OCI-LY1 (cell line): ENCODE results near the gene TAS1R2.
"Not testable (repeated sequence)": the region's sequence is repeated elsewhere in the genome, so short reads cannot be mapped to it uniquely, and the experiment has no call there.

Source experiments
- H2AFZ ChIP-seq: fragments of 200-600 bp; sonication (generic), shearing (Covaris generic); 2 replicates; pipeline ENCODE4 v1.6.0; 2014; ENCODE audit warnings: antibody characterized with exemption, mild to moderate bottlenecking, low read length
- H3F3A ChIP-seq: fragments of 200-600 bp; sonication (generic), shearing (Covaris generic); 2 replicates; pipeline ENCODE4 v1.6.0; 2014; ENCODE audit warnings: mild to moderate bottlenecking, antibody characterized with exemption, low read length, moderate library complexity; ENCODE audit not compliant: insufficient read depth
- H3K27ac ChIP-seq: fragments of 200-600 bp; sonication (generic); 2 replicates; pipeline ENCODE4 v1.5.1; 2014; ENCODE audit warnings: low read length, mixed run types, mild to moderate bottlenecking, low read depth; ENCODE audit not compliant: poor library complexity, severe bottlenecking
- H3K27me3 ChIP-seq: fragments of 200-600 bp; sonication (generic); 2 replicates; pipeline ENCODE4 v1.6.0; 2014; ENCODE audit warnings: antibody characterized with exemption, mild to moderate bottlenecking, low read length, moderate library complexity; ENCODE audit not compliant: insufficient read depth
- H3K36me3 ChIP-seq: fragments of 200-600 bp; sonication (generic); 2 replicates; pipeline ENCODE4 v1.6.1; 2014; ENCODE audit warnings: mild to moderate bottlenecking, antibody characterized with exemption, low read length, moderate library complexity, mixed read lengths; ENCODE audit not compliant: insufficient read depth
- H3K4me1 ChIP-seq: fragments of 200-600 bp; sonication (generic); 2 replicates; pipeline ENCODE4 v1.5.1; 2014; ENCODE audit warnings: mild to moderate bottlenecking, low read length, moderate library complexity; ENCODE audit not compliant: insufficient read depth, severe bottlenecking
- H3K4me2 ChIP-seq: fragments of 200-600 bp; sonication (generic), shearing (Covaris generic); 2 replicates; pipeline ENCODE4 v1.6.1; 2014; ENCODE audit warnings: low read length
- H3K4me3 ChIP-seq: fragments of 200-600 bp; sonication (generic); 2 replicates; pipeline ENCODE4 v1.5.1; 2014; ENCODE audit warnings: low read length, low read depth, mild to moderate bottlenecking, mixed read lengths; ENCODE audit not compliant: poor library complexity, severe bottlenecking
- H3K79me2 ChIP-seq: fragments of 200-600 bp; shearing (Covaris generic); 2 replicates; pipeline ENCODE4 v1.6.1; 2016; ENCODE audit warnings: mixed run types, low read length, mixed read lengths; ENCODE audit not compliant: insufficient read depth
- H3K9ac ChIP-seq: fragments of 200-600 bp; sonication (generic), shearing (Covaris generic); 2 replicates; pipeline ENCODE4 v1.6.1; 2014; ENCODE audit warnings: mild to moderate bottlenecking, low read length, mixed read lengths
- H3K9me2 ChIP-seq: fragments of 200-600 bp; sonication (generic), shearing (Covaris generic); 2 replicates; pipeline ENCODE4 v1.6.1; 2014; ENCODE audit warnings: low read depth, mild to moderate bottlenecking, low read length, mixed read lengths
- H3K9me3 ChIP-seq: fragments of 200-600 bp; shearing (Covaris generic); 2 replicates; pipeline ENCODE4 v1.6.1; 2014; ENCODE audit warnings: low read length, mixed read lengths
- H4K20me1 ChIP-seq: fragments of 200-600 bp; sonication (generic), shearing (Covaris generic); 2 replicates; pipeline ENCODE4 v1.6.0; 2016; ENCODE audit warnings: mild to moderate bottlenecking, low read length; ENCODE audit not compliant: insufficient read depth
- CTCF ChIP-seq: fragments of 200-600 bp; sonication (generic), shearing (Covaris generic); IDR thresholded peaks from 2 replicates; pipeline ENCODE4 v1.5.1; 2017; ENCODE audit warnings: mild to moderate bottlenecking, antibody characterized with exemption, low read length, moderate library complexity, mixed read lengths
- EZH2 ChIP-seq: fragments of 200-600 bp; sonication (generic), shearing (Covaris generic); IDR thresholded peaks from 2 replicates; pipeline ENCODE4 v1.8.0; 2017; ENCODE audit warnings: borderline replicate concordance, mixed run types, mild to moderate bottlenecking, antibody characterized with exemption, low read length, moderate library complexity, mixed read lengths

The TAS1R2 gene

GRCh38 chr1:18836654-18837053 is 22.8 kb downstream of the TAS1R2 start:
- no peaks in the 10 kb centered on the region for H3K79me2 ChIP-seq

GRCh38 chr1:18832319-18832718 is 27.1 kb downstream of the TAS1R2 start:
- not testable (repeated sequence) for H3K79me2 ChIP-seq, H3K27me3 ChIP-seq, H3K9me3 ChIP-seq, H3K9ac ChIP-seq, H3K4me3 ChIP-seq, H3K36me3 ChIP-seq, H2AFZ ChIP-seq, H3K4me1 ChIP-seq, H4K20me1 ChIP-seq, H3K27ac ChIP-seq, H3K4me2 ChIP-seq, H3F3A ChIP-seq, H3K9me2 ChIP-seq

More at GRCh38 chr1:18836654-18837053, 22.8 kb downstream of the TAS1R2 start:
- Histone ChIP-seq H3K4me3 (no peak overlapping the region), H2AFZ (no peak overlapping the region), H3K4me2 (no peak overlapping the region), H3F3A (no peaks in the 10 kb centered on the region), H3K36me3 (no peaks in the 10 kb centered on the region), H3K9me2 (no peaks in the 10 kb centered on the region), H4K20me1 (no peaks in the 10 kb centered on the region), H3K4me1 (no peaks in the 10 kb centered on the region), H3K27me3 (no peaks in the 10 kb centered on the region; the same call in 1 of the 2 replicates), H3K9ac (no peak overlapping the region), H3K27ac (no peak overlapping the region), H3K9me3 (no peaks in the 10 kb centered on the region)
- TF ChIP-seq EZH2 = no peak

- no peak for TF ChIP-seq EZH2
- no peak for TF ChIP-seq CTCF
- H3K79me2 ChIP-seq = no peaks in the 10 kb centered on the region
- no peaks in the 10 kb centered on the region for H4K20me1 ChIP-seq
Measured at GRCh38 chr1:18831656-18832055, 27.8 kb downstream of the TAS1R2 start.

GRCh38 chr1:18830596-18830995 is 28.9 kb downstream of the TAS1R2 start:
- Histone ChIP-seq H3K4me2 (no peak overlapping the region), H3K27ac (no peak overlapping the region)

More at GRCh38 chr1:18831656-18832055, 27.8 kb downstream of the TAS1R2 start:
- no peak overlapping the region for H2AFZ ChIP-seq
- no peak overlapping the region for H3K27ac ChIP-seq
- no peak overlapping the region for H3K9ac ChIP-seq
- no peaks in the 10 kb centered on the region; the same call in 1 of the 2 replicates for H3K27me3 ChIP-seq
- H3F3A ChIP-seq = no peaks in the 10 kb centered on the region
- no peaks in the 10 kb centered on the region for H3K36me3 ChIP-seq
- no peaks in the 10 kb centered on the region for H3K9me2 ChIP-seq
- no peak overlapping the region for H3K4me3 ChIP-seq
- no peak overlapping the region for H3K4me2 ChIP-seq
- H3K9me3 ChIP-seq = no peaks in the 10 kb centered on the region
- no peaks in the 10 kb centered on the region for H3K4me1 ChIP-seq

More at GRCh38 chr1:18830596-18830995, 28.9 kb downstream of the TAS1R2 start:
- Histone ChIP-seq H3K9me2 (no peaks in the 10 kb centered on the region), H3K79me2 (no peaks in the 10 kb centered on the region), H3K4me1 (no peaks in the 10 kb centered on the region), H3K36me3 (no peaks in the 10 kb centered on the region), H2AFZ (no peak overlapping the region), H4K20me1 (no peaks in the 10 kb centered on the region), H3F3A (no peaks in the 10 kb centered on the region), H3K4me3 (no peak overlapping the region), H3K27me3 (no peaks in the 10 kb centered on the region; the same call in 1 of the 2 replicates), H3K9ac (no peak overlapping the region), H3K9me3 (no peaks in the 10 kb centered on the region)
- TF ChIP-seq EZH2 (no peak), CTCF (no peak)
